ENCODE results near the gene NAALADL2. TPM values are rescaled to one million over a fixed set of nuclear protein-coding genes. Genes with fewer than 3 reads are reported as not detected.

NAALADL2 gene
- total and polyA plus RNA-seq, 9 of the 15 experiments (the other 6 are each of a cell fraction or from before 2014, with no cell fraction given): 0.29 to 1.1 (median 0.79) TPM; not detected in 1

- no peaks in the 10 kb centered on the region for H3K79me2 ChIP-seq (ENCODE audit: control insufficient read depth, insufficient read depth, low read length)
- FAIRE-seq: no peak
- TF ChIP-seq ETV6 (IDR thresholded peaks at IDR 0.05; ENCODE audit: borderline replicate concordance in 1 of 2, low read depth in 2 of 2, low read length in 1 of 2): no peak
- no peak for TF ChIP-seq ETV6 (CRISPR knock-in tag; IDR thresholded peaks at IDR 0.05; ENCODE audit: borderline replicate concordance)
- TF ChIP-seq GATA2 (CRISPR knock-in tag; IDR thresholded peaks at IDR 0.05): no peak
- TF ChIP-seq ZNF408 (CRISPR knock-in tag; IDR thresholded peaks at IDR 0.05; ENCODE audit: low read depth): no peak
- no peak for TF ChIP-seq ATF1 (CRISPR knock-in tag; IDR thresholded peaks at IDR 0.05)
- no peak for TF ChIP-seq ATF1 (tag; IDR thresholded peaks at IDR 0.05)
- no peak for TF ChIP-seq ASH1L (IDR thresholded peaks at IDR 0.05; ENCODE audit: borderline replicate concordance, low read depth, partially characterized antibody)
- TF ChIP-seq RFX7 (CRISPR knock-in tag; IDR thresholded peaks at IDR 0.05): no peak
- no peak for TF ChIP-seq SAFB2 (IDR thresholded peaks at IDR 0.05; ENCODE audit: borderline replicate concordance, low read depth, low read length, severe bottlenecking)
- no peak for TF ChIP-seq ZHX1 (conservative IDR thresholded peaks at IDR 0.05; ENCODE audit: low read length)
- TF ChIP-seq HEY1 (CRISPR knock-in tag; IDR thresholded peaks at IDR 0.05; ENCODE audit: borderline replicate concordance): no peak
- no peak for TF ChIP-seq ZNF785 (CRISPR knock-in tag; IDR thresholded peaks at IDR 0.05)
- TF ChIP-seq STAG1 (CRISPR knock-in tag; IDR thresholded peaks at IDR 0.05; ENCODE audit: borderline replicate concordance): no peak
- no peaks in the 10 kb centered on the region for H3K36me3 ChIP-seq (ENCODE audit: control insufficient read depth, insufficient read depth, low read length)
- no TSS peak for BruUV-seq (replicated peaks)
- H3K27ac ChIP-seq (ENCODE audit: extremely low read depth, low read depth, low read length): no peak overlapping the region
- H3K4me2 ChIP-seq (ENCODE audit: insufficient read depth, low read length): no peak overlapping the region
- no peak overlapping the region for H2AFZ ChIP-seq (ENCODE audit: low read depth, low read length)
- ChIA-PET POLR2A (no interaction called here), CTCF (ENCODE audit: low intra/inter-chr PET ratio) (no interaction called here)
- H3K9me3 ChIP-seq (replicated peaks; ENCODE audit: control insufficient read depth, insufficient read depth, low read depth, low read length): no peaks in the 10 kb centered on the region
- no peaks in the 10 kb centered on the region for H3K27me3 ChIP-seq (ENCODE audit: control insufficient read depth in 2 of 2, insufficient read depth in 2 of 2, low read length in 2 of 2)
- intact Hi-C loops (cut with micrococcal nuclease): no loop called here
- no peak overlapping the region for H3K9ac ChIP-seq (ENCODE audit: insufficient read depth in 1 of 2, low read depth in 2 of 2, low read length in 2 of 2)
- H3K9me1 ChIP-seq (ENCODE audit: control insufficient read depth, insufficient read depth, low read length): no peaks in the 10 kb centered on the region
- in situ Hi-C loops (cut with MboI): no loop called here
- no peak overlapping the region for H3K4me3 ChIP-seq
- no peaks in the 10 kb centered on the region for H4K20me1 ChIP-seq (replicated peaks; ENCODE audit: control insufficient read depth, insufficient read depth, low read length)
- ATAC-seq: no peak
- no peaks in the 10 kb centered on the region for H3K4me1 ChIP-seq (replicated peaks in 1 of 2; ENCODE audit: control insufficient read depth in 2 of 2, insufficient read depth in 2 of 2, low read length in 2 of 2)
- DNase-seq (ENCODE audit: extremely low read depth in 1 of 4, low spot score in 3 of 4): no peak
Measured at GRCh38 chr3:174907027-174907426, 47.9 kb downstream of the NAALADL2 start.
